Activated CD8-positive, alpha-beta memory T cell treated with anti-CD3 and anti-CD28 coated beads, Interleukin-2, amount 50 U/mL, for 48 hours (primary cell): Measurements from ENCODE around the gene CFL1.
"Not testable (repeated sequence)": the region's sequence is repeated elsewhere in the genome, so short reads cannot be mapped to it uniquely, and the experiment has no call there.

Experiments
- DNase-seq: peaks from one replicate; pipeline ENCODE4 v3.0.0-alpha.2; 2020

Gene CFL1

DNA sequence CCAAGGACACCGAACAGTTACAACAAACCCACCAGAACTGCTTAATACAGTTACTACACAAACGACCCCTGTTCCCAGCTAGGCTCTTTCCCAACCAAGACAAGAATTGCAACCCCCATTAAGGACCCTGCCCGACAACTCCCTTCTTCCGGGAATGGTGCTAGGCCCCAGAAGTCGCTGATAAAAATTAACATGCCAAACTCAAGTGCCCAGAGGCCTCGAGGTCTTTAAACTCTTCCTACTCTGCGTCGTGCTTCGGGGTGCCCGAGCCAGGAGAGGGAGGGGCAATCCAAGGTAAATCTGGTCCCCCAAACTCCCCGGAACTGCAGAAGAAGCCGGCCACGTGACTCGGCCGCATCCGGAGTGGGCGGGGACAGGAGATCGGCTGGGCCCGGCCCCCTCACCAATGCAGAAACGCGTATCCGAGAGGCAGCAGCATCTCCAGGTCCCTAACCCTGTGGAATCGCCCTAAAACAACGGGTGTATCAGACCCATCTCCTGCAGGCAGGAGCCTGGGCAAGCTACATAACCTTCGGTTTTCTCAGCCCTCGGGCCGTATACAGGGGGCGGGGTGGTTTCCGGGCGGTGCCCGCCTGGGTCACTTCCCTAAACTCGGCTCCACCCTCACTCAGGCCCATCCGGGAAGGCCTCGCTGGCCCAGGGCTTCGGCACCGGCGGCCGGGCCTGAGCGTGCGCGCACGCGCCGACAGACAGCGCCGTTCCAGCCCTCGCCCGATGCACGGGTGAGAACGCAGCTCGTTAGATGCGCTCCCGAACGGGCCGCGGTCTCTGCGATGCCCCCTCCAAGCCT, 1.1 kb downstream of the CFL1 start:
- DNase-seq, result peak; percentile 90

DNA sequence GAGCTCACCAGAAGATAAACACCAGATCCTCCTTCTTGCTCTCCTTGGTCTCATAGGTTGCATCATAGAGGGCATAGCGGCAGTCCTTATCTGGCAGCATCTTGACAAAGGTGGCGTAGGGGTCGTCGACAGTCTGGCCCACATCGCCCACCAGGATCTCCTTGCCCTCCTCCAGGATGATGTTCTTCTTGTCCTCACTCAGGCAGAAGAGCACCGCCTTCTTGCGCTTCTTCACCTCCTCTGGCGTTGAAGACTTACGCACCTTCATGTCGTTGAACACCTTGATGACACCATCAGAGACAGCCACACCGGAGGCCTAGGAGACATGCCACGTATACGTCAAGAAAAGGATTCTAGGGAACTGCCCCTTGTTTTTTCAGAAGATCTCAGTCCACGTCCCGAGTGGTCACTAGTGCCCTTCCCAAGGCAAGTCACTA, 2.0 kb downstream of the CFL1 start:
- DNase-seq, result peak; percentile 48

DNA sequence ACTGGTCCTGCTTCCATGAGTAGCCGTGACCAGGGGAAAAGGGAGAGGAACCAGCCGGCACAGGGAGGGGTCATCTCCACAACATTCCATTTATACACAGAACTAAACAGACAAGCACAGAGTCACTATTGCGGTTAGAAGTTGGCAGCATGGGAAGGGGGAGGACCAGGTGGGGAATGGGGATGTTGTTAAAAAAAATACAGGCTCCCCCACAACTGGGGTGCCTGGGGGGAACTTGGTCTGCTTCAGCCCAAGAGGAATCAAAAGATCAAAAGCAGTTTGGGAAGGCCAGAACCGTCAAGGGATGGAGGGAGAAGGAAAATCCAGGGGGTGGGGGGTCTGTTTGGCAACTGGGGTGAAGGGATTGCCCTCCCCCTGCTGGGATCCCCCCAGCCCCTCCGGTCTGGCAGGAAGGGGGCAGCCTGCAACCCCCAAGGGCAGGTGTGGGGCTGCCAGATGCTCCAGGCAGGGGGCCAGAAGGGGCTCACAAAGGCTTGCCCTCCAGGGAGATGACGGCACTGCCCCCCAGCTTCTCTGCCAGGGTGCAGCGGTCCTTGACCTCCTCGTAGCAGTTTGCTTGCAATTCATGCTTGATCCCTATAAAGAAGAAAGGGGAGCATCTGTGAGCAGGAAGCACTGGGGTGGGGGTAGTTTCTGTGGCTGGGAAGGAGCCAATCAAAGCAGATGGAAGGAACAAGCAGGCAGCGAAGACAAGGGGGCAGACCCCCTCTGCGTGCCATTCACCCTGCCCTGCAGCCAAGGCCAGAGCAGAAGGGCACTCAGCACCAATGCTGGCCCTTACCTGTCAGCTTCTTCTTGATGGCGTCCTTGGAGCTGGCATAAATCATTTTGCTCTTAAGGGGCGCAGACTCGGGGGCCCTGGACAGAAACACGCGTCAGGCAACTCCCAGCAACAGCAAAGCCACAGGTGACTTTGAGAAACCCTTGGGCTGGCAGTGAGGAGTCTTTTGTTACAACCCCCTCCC, 2.8 kb downstream of the CFL1 start:
- peak; percentile 48 for DNase-seq

DNA sequence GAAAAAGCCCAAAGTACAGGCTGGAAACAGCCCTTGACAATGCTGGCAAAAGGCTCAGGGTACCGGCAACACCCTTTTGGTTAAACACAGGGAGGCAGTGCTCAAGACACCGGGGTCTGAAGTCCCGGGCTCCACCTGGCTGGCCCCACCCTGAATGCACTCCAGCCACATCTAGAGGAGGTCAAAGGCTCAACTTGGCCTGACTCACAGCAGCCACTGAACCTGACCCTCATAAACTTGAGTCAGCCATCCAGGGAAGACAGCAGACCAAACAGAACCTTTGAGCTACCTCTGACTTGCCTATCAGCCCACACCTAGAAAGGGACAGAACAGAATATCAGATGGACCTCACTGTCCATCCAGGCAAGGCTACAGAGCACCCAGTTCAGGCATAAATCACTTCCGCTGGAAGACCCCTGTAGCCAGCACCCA, 3.8 kb downstream of the CFL1 start:
- peak; percentile 57 for DNase-seq

DNA sequence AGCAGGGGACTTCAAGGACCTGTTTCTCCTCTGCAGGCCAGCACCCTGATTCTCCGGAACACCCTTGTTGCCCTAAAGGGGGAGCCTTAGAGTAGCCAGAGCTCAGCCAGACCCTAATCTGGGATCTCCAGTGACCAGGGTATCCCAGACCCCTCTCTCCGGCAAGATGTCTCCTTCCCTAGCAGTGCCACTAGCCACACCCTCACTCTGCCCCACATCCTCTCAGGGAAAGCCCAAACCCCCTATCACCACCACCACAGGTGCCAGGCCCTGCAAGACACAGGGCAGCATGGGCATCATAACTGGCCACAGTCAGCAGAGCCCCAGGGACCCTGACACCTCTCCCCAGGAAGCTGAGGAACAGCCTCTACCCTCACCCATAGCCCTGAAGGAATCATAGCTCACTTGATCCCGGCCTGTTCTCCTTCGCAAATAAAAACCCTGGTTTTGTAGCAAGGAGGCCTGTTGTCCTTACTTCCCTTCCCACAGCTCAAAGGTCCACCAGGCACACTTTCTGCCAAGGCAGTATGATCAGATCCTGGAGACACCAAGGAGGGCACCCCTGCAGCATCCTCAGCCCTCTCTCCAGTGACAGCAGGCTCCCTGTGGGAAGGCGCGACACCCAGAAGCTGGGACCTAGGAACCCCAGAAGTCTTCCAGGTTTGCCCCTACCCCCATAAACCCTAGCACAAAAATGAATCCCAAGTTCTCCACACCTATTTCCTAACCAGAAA, 4.6 kb downstream of the CFL1 start:
- no peak for DNase-seq

DNA sequence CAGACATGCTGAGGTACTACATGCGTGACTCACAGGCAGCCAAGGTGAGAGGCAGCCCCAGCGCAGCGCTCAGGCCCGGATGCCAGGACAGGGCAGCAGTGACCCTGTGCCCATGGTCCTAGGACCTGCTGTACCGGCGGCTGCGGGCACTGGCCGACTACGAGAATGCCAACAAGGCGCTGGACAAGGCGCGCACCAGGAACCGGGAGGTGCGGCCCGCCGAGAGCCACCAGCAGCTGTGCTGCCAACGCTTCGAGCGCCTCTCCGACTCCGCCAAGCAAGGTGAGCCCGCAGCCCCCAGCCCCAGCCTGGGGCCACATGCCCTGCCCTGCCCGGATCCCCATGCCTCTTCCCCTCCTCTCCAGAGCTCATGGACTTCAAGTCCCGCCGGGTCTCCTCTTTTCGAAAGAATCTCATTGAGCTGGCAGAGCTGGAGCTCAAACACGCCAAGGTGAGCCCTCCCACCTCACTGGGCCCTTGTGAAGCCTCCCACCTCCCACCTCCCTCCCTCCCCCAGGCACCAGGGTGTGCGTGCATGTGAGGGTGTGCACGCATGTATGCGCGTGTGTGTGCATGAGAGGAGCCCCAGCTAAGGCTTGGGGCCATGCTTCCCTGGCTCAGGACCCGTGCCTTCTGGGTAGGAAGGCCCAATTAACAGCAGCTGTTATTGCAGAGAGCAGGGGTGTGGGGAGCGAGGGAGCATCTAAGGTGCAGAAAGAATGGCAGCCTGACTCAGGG, 5.3 kb downstream of the CFL1 start:
- DNase-seq, result peak; percentile 66

DNA sequence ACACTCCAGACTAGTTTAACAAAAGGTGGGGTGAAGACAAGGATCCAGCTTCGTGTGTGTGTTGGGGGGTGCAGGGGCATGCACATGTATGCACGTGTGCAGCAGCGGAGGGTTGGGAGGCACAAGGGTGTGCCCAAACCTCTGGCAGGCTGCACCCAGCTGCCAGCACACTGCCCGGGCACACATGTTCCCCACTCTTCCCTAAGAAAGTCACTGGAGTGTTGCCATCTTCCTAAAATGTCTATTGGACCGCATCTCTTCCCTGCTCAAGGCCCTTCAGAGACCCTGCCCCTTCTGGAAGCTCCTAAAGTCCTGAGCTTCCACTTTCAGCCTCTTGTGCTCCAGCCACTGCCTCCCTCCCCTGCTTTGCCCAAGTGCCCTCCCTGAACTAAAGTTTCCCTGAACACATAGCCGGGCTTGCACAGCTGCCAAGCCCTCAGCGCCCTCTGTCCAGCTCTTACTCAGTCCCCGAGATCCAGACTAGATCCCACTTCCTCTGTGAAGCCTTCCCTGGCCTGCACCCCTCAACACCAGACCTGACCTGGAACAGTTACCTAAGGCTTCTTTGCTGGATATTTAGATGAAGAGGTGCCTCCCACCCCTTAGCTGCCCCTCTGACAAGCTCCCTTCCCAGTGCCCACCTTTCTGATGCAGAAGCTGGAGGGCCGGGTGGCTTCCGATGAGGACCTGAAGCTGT, 6.0 kb downstream of the CFL1 start:
- DNase-seq, result peak; percentile 61

DNA sequence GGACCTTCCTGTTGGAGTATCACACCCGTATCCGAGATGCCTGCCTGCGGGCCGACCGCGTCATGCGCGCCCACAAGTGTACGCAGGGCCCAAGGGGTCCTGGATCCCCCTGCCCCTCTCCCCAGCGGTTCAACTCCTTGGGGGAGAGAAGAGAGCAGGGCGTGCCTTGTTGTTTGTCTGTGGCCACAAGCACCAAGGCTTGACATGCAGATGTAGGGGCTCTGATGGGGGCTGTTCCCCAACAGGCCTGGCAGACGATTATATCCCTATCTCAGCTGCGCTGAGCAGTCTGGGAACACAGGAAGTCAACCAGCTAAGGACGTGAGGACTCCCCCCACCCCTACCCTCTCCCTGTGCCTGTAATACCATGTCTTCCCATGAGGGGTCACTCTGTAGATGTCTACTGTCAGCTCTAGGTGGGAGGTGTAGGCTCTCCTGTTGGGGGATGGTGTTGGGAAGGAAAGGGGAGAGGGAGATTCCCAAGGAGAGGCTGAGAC, 6.8 kb downstream of the CFL1 start:
- peak; percentile 75 for DNase-seq

DNA sequence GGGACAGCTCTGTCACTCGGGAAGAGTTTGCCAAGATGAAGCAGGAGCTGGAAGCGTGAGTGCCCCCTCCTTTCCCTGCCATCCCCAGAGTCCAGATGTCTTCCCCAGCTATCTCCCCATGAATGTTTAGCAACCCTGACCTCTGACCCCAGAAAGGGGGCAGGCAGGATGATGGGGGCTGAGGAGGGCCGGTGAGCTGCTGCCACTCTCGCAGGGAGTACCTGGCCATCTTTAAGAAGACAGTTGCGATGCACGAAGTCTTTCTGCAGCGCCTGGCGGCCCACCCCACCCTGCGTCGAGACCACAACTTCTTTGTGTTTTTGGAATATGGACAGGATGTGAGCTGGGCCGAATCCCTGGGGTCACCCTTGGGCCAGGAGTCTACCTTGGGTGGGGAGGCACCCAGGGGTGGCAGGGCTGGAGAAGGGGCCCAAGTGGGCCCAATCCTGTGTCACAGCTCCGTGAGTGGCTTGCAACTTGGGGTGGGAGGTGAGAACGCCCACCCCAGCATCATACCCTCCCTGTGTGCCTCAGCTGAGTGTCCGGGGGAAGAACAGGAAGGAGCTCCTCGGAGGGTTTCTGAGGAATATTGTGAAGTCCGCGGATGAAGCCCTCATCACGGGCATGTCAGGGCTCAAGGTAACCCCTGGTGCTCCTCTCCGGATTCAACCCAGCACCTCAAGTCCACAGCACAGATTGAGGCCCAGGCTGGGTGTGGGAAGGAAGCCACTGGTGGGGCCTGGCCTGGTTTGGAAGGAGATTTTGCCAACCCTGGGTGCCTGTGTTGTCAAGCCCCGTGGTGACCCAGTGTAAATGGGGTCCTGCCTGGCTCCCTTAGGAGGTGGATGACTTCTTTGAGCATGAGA, 7.5 kb downstream of the CFL1 start:
- peak; percentile 58 for DNase-seq

DNA sequence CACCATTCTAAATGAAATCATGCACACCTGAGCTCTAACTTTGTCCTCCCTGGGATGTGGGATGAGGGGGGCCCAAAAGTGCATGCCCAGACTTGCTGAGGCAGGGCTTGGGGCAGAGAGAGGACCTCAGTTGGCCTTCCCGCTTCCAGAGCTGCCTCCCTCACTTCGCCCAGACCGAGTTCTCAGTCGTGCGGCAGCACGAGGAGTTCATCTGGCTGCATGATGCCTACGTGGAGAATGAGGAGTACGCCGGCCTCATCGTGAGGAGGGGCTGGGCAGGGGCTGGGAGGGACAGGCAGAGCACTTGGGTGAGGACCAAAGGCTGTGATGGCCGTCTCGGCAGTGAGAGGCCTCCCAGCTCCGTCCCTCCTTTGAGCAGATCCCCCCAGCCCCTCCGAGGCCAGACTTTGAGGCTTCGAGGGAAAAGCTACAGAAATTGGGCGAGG, 8.2 kb downstream of the CFL1 start:
- no peak for DNase-seq

DNA sequence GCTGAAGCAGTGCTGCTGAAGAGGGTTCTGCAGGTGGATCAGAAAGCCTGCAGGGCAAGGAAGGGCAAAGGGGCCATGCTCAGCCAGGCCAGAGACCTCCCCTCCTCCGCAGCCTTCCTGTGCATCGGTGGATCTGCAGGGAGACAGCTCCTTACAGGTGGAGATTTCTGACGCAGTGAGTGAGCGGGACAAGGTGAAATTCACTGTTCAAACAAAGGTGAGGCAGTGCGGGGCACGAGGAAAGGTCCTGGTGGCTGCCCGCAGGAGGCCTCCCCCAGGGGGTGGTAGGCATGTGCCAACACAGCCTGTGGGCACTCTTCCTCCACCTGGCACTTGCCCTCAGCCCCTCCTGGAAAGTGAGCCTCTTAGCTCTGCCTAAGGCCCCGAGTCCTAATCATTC, 8.6 kb downstream of the CFL1 start:
- DNase-seq, result no peak

DNA sequence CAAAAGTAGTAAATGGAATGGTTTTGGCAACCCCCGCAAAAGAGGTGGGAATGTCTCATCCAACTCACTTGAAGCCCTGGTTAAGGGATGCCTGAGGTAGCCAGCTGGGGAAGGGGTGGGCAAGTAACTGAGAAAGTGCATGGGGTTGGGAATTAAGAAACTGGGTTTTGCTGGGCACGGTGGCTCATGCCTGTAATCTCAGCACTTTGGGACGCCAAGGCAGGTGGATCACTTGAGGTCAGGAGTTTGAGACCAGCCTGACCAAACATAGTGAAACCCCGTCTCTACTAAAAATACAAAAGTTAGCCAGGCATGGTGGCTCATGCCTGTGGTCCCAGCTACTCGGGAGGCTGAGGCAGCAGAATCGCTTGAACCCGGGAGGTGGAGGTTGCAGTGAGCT, 9.3 kb downstream of the CFL1 start:
- not testable (repeated sequence) for DNase-seq

DNA sequence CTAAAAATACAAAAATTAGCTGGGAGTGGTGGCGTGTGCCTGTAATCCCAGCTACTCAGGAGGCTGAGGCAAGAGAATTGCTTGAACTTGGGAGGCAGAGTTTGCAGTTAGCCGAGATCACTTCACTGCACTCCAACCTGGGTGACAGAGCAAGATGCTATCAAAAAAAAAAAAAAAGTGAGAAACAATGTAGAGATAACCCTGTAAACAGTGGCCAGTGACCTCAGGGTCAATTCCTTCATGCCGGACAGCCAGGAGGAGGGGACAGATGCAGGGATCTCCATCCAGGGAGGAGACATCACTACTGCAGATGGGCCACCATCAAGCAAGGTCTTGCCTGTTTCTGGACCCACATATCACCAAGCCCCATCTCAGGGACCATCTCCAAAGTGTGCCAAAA, 10.2 kb downstream of the CFL1 start:
- no peak for DNase-seq

DNA sequence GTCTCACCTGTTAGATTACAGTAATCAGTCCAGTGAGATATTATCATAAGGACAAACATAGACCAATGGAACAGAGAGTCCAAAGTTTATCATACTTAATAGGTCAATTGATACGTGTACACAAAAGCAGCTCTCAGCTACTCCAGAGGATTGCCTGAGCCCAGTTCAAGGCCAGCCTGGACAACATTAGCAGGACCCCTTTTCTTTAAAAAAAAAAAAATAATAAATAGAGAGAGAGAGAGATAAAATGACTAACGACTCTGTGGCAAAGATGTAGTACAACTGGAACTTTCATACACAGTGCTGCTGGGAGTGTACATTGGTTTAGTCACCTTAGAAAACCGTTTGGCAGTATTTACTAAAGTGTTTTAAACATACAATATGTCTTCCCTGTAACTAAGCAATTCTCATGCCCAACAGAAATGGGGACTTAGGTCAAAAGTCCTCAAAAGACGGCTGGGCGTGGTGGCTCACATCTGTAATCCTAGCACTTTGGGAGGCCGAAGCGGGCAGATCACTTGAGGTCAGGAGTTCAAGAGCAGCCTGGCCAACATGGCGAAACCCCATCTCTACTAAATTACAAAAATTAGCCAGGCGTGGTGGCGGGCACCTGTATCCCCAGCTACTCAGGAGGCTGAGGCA, 13.6 kb downstream of the CFL1 start:
- DNase-seq, result no peak

DNA sequence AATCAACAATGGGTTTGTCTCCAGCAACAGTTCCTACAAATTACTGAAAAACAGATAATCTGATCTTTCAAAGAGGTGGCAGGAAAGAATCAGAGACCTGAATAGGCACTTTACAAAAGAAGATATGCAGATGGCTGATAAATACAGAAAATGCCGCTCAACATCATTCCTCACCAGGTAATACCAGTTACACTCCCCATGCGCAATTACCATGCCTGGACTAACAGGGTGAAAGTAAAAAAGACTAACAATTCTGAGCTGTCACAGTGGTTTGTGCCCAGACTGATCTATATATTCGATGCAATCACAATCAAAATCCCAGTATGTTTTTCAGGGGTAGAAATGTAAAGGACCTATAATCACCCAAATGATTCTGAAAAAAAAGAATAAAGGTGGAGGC, 14.2 kb downstream of the CFL1 start:
- no peak for DNase-seq

DNA sequence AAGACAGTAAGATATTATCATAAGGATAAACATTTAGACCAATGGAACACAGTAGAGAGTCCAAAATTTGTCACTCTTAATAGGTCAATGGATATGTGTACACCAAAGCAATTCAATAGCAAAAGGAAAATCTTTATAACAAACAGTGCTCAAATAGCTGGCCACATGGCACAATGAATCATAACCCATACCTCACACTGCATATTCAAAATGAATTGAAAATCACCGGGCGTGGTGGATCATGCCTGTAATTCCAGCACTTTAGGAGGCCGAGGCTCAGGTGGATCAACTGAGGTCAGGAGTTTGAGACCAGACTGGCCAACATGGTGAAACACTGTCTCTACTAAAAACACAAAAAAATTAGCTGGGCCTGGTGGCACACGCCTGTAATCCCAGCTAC, 15.8 kb downstream of the CFL1 start:
- no peak for DNase-seq

DNA sequence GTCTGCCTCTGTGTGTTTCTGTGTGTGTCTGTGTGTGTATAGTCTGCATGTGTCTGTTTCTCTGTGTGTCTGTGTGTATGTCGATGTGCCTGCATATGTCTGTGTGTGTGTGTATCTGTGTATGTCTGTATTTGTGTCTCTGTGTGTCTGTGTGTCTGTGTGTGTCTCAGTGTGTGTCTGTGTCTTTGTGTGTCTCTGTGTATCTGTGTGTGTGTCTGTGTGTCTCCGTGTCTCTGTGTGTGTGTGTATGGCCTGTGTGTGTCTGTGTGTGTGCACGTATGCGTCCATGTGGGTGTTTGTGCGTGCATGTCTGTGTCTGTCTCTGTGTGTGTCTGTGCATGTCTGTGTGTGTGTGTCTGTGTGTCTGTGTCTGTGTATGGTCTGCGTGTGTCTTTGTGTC, 23.8 kb downstream of the CFL1 start:
- no peak for DNase-seq

DNA sequence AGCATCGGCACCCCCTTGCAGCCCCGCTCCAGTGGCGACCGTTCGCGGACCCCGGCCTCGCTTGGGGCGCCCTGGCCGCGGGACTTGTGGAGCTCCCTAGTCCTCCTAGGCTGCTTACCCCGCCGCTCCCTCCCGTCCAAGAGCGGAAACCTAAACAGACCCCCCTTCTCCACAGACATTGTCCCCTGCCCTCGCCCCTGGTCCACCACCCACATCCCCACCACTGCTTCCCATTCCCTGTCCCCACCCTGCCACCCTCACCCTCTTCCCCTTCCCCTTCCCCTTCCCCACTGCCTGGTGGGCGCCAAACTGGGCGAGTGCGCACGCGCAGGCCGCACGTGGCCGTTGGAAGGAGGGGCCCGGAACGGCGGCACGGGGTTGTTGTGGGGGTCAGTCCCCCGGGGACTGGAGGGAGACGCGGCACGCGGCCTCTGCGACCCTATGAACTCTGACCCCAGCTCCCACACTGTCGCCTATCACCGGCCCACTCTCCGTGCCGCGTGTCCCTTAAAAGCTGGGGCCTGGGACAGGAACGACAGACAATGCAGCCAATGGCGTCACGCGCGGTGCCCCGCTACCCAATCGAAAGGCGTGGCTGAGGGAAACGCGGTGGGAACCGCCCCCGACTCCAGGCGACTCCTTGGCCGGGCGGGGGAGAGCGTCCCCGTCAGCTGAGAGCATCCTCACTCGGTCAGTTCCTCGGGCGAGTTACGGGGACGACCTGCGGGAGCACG, 24.5 kb downstream of the CFL1 start, which contains the start of gene SNX32:
Gene SNX32 (plus strand): TSS at position 667 of the 734 bp plus-strand sequence. CDS start 103 bp downstream, outside the sequence.
- DNase-seq, result peak; percentile 96

DNA sequence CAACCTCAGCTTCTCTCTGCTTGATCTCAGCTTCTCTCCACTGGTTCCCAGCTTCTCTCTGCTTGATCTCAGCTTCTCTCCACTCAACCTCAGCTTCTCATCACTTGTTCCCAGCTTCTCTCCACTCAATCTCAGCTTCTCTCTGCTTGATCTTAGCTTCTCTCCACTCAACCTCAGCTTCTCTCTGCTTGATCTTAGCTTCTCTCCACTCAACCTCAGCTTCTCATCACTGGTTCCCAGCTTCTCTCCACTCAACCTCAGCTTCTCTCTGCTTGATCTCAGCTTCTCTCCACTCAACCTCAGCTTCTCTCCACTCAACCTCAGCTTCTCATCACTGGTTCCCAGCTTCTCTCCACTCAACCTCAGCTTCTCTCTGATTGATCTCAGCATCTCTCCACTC, 25.7 kb downstream of the CFL1 start:
- not testable (repeated sequence) for DNase-seq
